Activated T-helper 17 cell treated with anti-CD3 and anti-CD28 coated beads, Interleukin-2, amount 50 U/mL, for 72 hours (primary cell): ENCODE data around the gene DNAH12. TPM values are rescaled to one million over a fixed set of nuclear protein-coding genes. Genes with fewer than 3 reads are reported as not detected.
"Not testable (repeated sequence)": the region's sequence is repeated elsewhere in the genome, so short reads cannot be mapped to it uniquely, and the experiment has no call there.

ENCODE experiments used
- ATAC-seq: fragments of 150-1000 bp; cut with Tn5 transposase; replicated peaks from 2 replicates; pipeline ENCODE4 v1.10.0; 2021; ENCODE audit warnings: mild to moderate bottlenecking, moderate library complexity
- H3K27ac Mint-ChIP-seq: one replicate; pipeline ENCODE4 v1.8.0; 2022; ENCODE audit warnings: mixed read lengths
- H3K27me3 Mint-ChIP-seq: one replicate; pipeline ENCODE4 v1.8.0; 2022; ENCODE audit warnings: mixed read lengths
- H3K36me3 Mint-ChIP-seq: one replicate; pipeline ENCODE4 v1.8.0; 2022; ENCODE audit warnings: low read depth, mild to moderate bottlenecking, mixed read lengths
- H3K4me1 Mint-ChIP-seq: one replicate; pipeline ENCODE4 v1.8.0; 2022; ENCODE audit warnings: mixed read lengths
- H3K4me3 Mint-ChIP-seq: one replicate; pipeline ENCODE4 v1.8.0; 2022; ENCODE audit warnings: mild to moderate bottlenecking, mixed read lengths
- H3K9me3 Mint-ChIP-seq: one replicate; pipeline ENCODE4 v1.8.0; 2022; ENCODE audit warnings: mixed read lengths
- total RNA-seq, 2 donors: library from RNA; stranded (reverse); gene quantifications; one replicate each; pipeline ENCODE4 v1.2.3, GENCODE V29; 2022

Gene DNAH12
- total RNA-seq, 2 donors from 2014 or later: 0.08 TPM; not detected in 1

DNA sequence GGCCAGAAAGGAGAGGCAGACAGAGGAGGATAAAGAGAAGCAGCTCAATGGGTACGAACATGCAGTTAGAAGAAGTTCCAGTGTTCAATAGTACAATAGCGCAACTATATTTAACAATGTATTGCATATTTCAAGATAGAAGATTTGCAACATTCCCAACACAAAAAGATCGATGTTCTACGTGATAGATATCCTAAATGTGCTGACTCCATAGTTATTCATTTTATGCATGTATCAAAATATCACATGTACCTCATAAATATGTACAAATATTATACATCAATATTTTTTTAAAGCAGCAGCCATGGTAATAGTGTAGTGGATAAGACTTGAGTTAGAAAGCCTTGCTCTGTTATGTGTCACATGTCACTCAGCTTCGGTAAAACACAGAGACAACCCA lies 141.5 kb downstream of the DNAH12 start:
- Mint-ChIP-seq H3K4me1 (peaks cover under 1% of the 10 kb centered on the region), H3K4me3 (no peak overlapping the region), H3K36me3 (no peaks in the 10 kb centered on the region), H3K9me3 (no peaks in the 10 kb centered on the region), H3K27me3 (peaks cover 22% of the 10 kb centered on the region), H3K27ac (no peak overlapping the region)
- ATAC-seq: no peak

DNA sequence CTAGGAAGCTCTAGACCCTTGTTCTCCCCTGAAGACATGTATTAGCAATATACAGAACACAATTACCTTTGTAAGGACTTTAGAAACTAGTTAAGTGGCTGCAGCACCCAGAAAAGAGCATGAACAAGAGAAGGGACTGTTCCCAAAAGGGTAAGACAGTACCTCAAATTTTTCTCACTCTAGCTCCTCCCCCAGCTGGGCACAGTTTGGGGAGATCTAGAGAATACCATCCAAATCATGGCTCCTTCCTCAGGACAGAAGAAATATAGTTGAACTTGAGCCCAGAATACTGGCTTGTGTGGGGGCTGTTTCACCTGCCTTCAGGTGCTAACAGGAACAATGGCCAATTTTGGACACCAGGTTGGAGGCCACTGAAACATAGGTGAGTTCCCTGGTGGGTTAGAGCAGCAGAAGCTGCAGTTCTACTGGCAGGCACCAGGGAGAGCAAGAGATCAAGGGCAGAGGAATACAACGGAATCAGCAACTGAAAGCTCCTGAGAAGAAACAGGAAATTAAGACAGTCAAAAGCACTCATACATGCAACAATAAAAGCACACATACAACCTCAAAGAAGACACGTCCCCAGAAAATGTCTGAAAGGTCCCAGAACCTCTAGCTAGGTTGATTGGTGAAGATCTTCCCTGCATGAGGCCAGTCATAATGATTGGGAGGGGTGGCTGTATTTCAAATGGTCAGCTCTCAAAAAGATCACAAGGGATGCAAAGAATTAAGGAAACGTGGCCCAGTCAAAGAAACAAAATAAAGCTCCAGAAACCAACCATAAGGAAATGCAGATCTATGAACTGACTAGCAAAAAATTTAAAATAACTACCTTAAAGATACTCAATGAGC lies 146.7 kb downstream of the DNAH12 start:
- ATAC-seq: peak; percentile 97
- H3K27me3 Mint-ChIP-seq: peaks cover 16% of the 10 kb centered on the region
- H3K27ac Mint-ChIP-seq: no peak overlapping the region
- no peaks in the 10 kb centered on the region for H3K36me3 Mint-ChIP-seq
- peaks cover 4% of the 10 kb centered on the region for H3K4me1 Mint-ChIP-seq
- no peaks in the 10 kb centered on the region for H3K9me3 Mint-ChIP-seq
- H3K4me3 Mint-ChIP-seq: peak overlapping the region; percentile 46

DNA sequence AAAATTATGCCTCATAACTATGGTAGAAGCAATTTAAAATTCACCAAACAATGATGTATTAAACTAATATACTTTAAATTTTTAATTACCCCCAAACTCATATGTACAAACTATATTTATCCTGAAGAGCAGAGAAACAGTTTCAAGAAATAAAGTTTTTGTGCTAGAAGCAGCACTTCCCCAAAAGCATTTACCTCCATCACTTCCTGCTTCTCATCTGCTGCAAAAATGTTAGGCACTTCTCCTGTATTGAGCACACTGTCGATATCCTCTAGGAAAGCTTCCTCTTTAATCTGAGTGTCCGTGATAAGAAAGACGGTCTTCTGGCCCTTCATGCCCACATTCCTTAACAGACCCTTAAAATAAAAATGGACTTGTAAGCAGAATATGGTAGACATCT lies 150.2 kb downstream of the DNAH12 start:
- no peak for ATAC-seq
- Mint-ChIP-seq H3K27ac (peak overlapping the region; percentile 44), H3K9me3 (no peaks in the 10 kb centered on the region), H3K4me3 (no peak overlapping the region), H3K36me3 (no peaks in the 10 kb centered on the region), H3K4me1 (peaks cover 4% of the 10 kb centered on the region), H3K27me3 (peaks cover 16% of the 10 kb centered on the region)

DNA sequence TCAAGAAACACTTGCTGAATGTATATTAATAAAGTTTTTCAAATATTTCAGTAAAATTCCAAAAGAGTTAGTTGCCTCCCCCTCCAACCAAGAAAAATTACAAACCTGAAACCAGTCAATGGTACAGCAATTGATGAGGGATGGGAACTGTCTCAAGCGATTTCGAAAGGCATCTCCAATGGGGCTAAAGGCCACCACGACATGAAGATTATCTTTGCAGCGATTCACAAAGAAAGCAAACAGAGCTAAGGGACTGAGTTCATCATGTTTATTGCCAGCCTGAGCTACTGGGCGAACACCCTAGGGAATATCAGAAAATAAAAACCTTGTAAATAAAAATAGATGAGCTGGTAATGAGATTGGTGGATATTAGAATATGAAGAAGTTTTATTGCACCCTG lies 152.4 kb downstream of the DNAH12 start:
- no peak overlapping the region for H3K27ac Mint-ChIP-seq
- H3K9me3 Mint-ChIP-seq: no peaks in the 10 kb centered on the region
- no peaks in the 10 kb centered on the region for H3K36me3 Mint-ChIP-seq
- H3K4me3 Mint-ChIP-seq: no peak overlapping the region
- no peak for ATAC-seq
- H3K4me1 Mint-ChIP-seq: no peaks in the 10 kb centered on the region
- peaks cover 10% of the 10 kb centered on the region for H3K27me3 Mint-ChIP-seq

DNA sequence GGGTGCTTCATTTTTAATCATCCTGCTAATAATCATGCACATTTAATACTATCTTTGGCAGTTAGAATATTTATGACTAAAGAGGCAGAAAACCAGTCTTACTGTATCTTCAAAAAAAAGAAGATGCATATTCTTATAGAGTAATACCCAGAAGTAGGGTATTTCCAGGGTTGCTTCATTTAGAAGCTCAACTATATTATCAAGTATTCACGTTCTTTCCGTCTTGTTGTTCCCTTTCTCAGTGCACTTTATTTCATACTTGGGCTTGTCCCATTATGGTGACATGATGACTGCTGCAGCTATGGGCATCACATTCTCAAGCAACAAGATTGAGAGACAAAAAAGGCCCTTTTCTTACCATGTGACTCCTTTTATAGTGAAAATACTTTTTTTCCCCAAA lies 154.9 kb downstream of the DNAH12 start:
- Mint-ChIP-seq H3K4me1 (no peaks in the 10 kb centered on the region), H3K27ac (no peak overlapping the region), H3K4me3 (no peak overlapping the region), H3K9me3 (no peaks in the 10 kb centered on the region), H3K27me3 (peaks cover 10% of the 10 kb centered on the region), H3K36me3 (no peaks in the 10 kb centered on the region)
- ATAC-seq: no peak

DNA sequence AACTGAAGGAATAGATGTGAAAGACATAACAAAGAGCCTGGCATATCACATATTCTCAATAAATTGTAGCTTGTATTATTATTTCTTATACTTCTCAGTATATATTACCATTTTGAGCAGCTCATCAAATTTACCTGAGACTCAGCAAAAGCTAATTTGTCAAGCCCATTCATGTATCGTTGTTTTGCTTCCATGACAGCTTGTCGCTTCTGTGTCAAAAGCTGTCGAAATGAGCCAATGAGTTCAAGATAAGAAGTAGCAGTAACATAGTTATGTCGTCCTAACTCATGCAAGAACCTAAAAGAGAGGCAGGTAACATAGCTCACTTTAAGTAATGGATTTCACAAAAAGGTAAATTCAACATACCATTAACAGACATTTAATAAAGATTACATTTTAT lies 157.8 kb downstream of the DNAH12 start:
- Mint-ChIP-seq H3K4me3 (no peak overlapping the region), H3K9me3 (no peaks in the 10 kb centered on the region), H3K27ac (no peak overlapping the region), H3K4me1 (no peaks in the 10 kb centered on the region), H3K36me3 (no peaks in the 10 kb centered on the region), H3K27me3 (peaks cover 7% of the 10 kb centered on the region)
- ATAC-seq: no peak

DNA sequence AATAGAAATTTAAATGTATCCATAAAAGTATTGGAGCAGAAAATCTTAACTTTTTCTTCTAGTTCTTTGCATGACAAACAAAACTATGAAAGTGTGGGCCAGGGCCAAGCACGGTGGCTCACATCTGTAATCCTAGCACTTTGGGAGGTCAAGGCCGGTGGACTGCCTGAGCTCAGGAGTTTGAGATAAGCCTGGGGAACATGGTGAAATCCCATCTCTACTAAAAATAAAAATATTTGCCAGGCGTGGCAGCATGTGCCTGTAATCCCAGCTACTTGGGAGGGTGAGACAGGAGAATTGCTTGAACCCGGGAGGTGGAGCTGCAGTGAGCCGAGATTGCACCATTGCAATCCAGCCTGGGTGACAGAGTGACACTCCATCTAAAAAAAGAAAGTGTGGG lies 158.6 kb downstream of the DNAH12 start:
- no peaks in the 10 kb centered on the region for H3K9me3 Mint-ChIP-seq
- ATAC-seq: no peak
- no peaks in the 10 kb centered on the region for H3K4me1 Mint-ChIP-seq
- peaks cover 4% of the 10 kb centered on the region for H3K27me3 Mint-ChIP-seq
- H3K27ac Mint-ChIP-seq: no peak overlapping the region
- H3K4me3 Mint-ChIP-seq: no peak overlapping the region
- no peaks in the 10 kb centered on the region for H3K36me3 Mint-ChIP-seq

DNA sequence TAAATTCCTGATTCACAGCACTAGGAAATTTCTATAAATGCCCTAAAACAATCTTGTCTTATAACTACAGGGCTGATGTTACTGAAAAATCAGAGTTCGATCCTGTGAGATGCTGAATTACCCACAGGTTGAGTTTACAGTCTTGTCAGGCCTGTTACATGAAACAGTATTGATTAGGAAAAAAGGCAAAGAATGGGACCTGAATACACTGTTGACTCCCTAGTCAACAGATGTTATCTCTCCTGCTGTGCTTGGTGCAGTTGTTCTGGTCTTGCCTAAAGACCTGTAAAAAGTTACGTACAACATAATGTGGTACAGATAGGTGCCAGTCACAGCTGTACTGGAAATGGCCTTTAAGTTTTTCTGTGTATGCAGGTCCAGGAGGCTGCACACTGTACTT lies 160.3 kb downstream of the DNAH12 start:
- H3K27ac Mint-ChIP-seq: no peak overlapping the region
- no peaks in the 10 kb centered on the region for H3K36me3 Mint-ChIP-seq
- H3K27me3 Mint-ChIP-seq: peaks cover 2% of the 10 kb centered on the region

DNA sequence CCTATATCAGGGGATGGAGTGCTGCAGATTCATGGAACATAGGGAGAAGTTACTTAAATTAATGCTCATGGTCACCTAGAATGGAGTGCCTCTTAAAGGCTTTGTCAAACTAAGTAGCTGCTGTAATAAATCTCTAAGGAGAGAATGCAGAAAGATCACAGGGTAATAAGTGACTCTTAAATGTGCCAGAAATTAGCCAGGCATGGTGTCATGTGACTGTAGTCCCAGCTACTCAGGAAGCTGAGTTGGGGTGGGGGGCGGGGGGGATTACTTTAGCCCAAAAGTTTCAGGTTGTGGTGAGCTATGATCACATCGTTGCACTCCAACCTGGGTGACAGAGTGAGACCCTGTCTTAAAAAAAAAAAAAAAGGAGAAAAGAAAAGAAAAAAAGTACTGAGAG lies 160.7 kb downstream of the DNAH12 start:
- no peaks in the 10 kb centered on the region for H3K4me1 Mint-ChIP-seq
- no peak overlapping the region for H3K4me3 Mint-ChIP-seq
- H3K9me3 Mint-ChIP-seq: no peaks in the 10 kb centered on the region
- no peaks in the 10 kb centered on the region for H3K36me3 Mint-ChIP-seq
- no peak for ATAC-seq
- no peak overlapping the region for H3K27ac Mint-ChIP-seq
- H3K27me3 Mint-ChIP-seq: peaks cover 7% of the 10 kb centered on the region

More for the DNA sequence above, 160.3 kb downstream of the DNAH12 start:
- H3K9me3 Mint-ChIP-seq: no peaks in the 10 kb centered on the region
- no peak overlapping the region for H3K4me3 Mint-ChIP-seq
- no peaks in the 10 kb centered on the region for H3K4me1 Mint-ChIP-seq
- ATAC-seq: no peak

DNA sequence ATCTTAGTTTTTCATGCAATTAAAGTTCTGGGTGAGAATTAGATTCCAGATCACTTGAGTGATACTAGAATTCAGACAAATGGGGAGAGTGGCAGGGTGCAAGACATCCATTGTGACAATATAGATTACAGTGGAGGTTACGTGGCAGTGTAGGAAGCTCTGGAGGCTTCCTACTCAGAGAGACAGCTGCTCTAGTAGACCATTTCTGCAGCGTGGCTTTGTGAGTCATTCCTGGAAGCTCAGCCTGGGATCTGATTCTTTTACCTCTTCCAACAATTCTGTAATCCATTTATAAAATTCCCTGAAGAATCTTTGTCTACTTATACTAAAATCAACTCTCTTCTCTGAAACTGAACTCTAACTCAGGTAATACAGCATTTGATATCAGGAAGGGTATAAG lies 161.2 kb downstream of the DNAH12 start:
- no peaks in the 10 kb centered on the region for H3K4me1 Mint-ChIP-seq
- no peak for ATAC-seq
- no peak overlapping the region for H3K4me3 Mint-ChIP-seq
- H3K36me3 Mint-ChIP-seq: no peaks in the 10 kb centered on the region
- H3K27me3 Mint-ChIP-seq: peaks cover 8% of the 10 kb centered on the region
- no peak overlapping the region for H3K27ac Mint-ChIP-seq
- no peaks in the 10 kb centered on the region for H3K9me3 Mint-ChIP-seq

DNA sequence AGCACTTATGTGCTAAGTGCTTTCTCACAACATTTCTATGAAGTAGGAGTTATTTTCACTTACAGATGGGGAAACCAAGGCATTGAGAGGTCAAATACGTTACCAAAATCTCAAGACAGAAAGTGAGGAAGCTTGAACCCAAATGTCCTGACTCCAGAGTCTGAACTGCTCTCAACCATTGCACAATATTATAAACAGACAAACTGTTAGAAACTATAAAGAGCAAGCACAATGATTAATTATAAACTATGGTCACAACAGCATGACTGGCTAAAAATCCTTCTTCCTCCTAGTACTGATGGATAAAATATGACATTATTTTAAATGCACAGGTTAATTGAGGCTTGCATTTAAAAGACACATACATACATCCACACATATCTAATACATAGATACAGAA lies 173.8 kb downstream of the DNAH12 start:
- Mint-ChIP-seq H3K27me3 (peaks cover 18% of the 10 kb centered on the region), H3K4me3 (no peak overlapping the region), H3K27ac (no peak overlapping the region), H3K36me3 (no peaks in the 10 kb centered on the region), H3K4me1 (no peaks in the 10 kb centered on the region), H3K9me3 (no peaks in the 10 kb centered on the region)
- ATAC-seq: no peak

DNA sequence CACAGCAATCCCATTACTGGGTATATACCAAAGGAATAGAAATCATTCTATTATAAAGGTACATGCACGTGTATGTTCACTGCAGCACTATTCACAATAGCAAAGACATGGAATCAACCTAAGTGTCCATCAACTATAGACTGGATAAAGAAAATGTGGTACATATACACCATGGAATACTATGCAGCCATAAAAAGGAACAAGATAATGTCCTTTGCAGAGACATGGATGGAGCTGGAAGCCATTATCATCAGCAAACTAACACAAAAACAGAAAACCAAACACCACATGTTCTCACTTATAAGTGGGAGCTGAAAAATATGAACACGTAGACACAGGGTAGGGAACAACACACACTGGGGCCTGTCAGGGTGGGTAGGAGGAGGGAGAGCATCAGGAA lies 179.1 kb downstream of the DNAH12 start:
- H3K27ac Mint-ChIP-seq: not testable (repeated sequence)

DNA sequence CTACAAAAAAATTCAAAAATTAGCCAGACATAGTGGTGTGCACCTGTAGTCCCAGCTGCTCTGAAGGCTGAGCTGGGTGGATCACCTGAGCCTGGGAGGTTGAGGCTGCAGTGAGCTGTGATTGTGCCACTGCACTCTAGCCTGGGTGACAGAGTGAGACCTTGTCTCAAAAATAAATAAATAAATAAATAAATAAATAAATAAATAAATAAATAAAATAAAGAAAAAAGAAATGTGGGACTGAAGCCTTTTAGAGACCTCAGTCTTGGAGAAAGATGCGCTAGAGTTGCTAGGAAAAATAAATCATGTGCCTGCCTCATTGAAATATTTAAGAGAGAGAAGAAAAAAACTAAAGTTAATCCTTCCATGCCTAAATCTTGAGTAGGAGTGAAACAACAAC lies 187.9 kb downstream of the DNAH12 start:
- H3K27ac Mint-ChIP-seq, H3K36me3 Mint-ChIP-seq, H3K4me3 Mint-ChIP-seq, H3K4me1 Mint-ChIP-seq, H3K9me3 Mint-ChIP-seq, H3K27me3 Mint-ChIP-seq, ATAC-seq: not testable (repeated sequence)

More for the DNA sequence above, 179.1 kb downstream of the DNAH12 start:
- H3K4me1 Mint-ChIP-seq, ATAC-seq, H3K4me3 Mint-ChIP-seq, H3K36me3 Mint-ChIP-seq, H3K9me3 Mint-ChIP-seq: not testable (repeated sequence)
- peaks cover 19% of the 10 kb centered on the region for H3K27me3 Mint-ChIP-seq

DNA sequence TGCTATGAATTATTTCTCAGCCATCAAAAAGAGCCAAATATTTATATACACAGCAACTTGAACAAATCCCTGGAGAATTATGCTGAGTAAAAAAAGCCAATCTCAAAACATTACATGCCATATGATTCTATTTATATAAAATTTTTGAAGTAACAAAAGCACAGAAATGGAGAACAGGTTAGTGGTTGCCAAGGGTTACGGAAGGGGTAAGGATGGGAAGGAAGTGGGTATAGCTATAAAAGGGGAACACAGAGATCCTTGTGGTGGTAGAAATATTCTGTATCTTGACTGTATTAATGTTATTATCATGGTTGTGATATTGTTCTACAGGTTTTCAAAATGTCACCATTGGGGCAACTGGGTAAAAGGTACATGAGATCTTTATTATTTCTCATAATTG lies 189.4 kb downstream of the DNAH12 start:
- no peak for ATAC-seq
- Mint-ChIP-seq H3K4me3 (no peak overlapping the region), H3K9me3 (no peaks in the 10 kb centered on the region), H3K27ac (no peak overlapping the region), H3K36me3 (no peaks in the 10 kb centered on the region), H3K27me3 (no peaks in the 10 kb centered on the region), H3K4me1 (no peaks in the 10 kb centered on the region)

DNA sequence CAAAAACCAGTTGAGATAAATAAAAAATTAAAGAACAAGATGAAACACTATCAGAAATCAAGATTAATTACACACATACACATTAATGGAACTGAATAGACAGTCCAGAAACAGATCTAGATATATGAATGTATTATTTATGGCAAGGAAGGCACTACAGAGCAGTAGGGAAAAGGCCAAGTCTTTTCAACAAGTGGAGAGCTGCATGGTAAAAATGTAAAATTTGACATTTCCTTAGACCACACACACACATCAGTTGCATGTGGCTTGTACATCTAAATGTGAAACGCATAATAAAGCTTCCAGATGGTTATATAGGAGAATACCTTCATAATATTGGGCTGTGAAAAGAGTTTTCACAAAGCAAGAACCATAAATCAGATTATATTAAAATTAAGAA lies 193.9 kb downstream of the DNAH12 start:
- ATAC-seq: no peak
- Mint-ChIP-seq H3K36me3 (no peaks in the 10 kb centered on the region), H3K9me3 (no peaks in the 10 kb centered on the region), H3K4me1 (no peaks in the 10 kb centered on the region), H3K27me3 (peaks cover 6% of the 10 kb centered on the region), H3K27ac (no peak overlapping the region), H3K4me3 (no peak overlapping the region)
